ENCODE data around the gene CFI. TPM values are rescaled to one million over a fixed set of nuclear protein-coding genes. Genes with fewer than 3 reads are reported as not detected.

Gene CFI
- total and polyA plus RNA-seq, 7 experiments from 2014 or later, result not detected

DNA sequence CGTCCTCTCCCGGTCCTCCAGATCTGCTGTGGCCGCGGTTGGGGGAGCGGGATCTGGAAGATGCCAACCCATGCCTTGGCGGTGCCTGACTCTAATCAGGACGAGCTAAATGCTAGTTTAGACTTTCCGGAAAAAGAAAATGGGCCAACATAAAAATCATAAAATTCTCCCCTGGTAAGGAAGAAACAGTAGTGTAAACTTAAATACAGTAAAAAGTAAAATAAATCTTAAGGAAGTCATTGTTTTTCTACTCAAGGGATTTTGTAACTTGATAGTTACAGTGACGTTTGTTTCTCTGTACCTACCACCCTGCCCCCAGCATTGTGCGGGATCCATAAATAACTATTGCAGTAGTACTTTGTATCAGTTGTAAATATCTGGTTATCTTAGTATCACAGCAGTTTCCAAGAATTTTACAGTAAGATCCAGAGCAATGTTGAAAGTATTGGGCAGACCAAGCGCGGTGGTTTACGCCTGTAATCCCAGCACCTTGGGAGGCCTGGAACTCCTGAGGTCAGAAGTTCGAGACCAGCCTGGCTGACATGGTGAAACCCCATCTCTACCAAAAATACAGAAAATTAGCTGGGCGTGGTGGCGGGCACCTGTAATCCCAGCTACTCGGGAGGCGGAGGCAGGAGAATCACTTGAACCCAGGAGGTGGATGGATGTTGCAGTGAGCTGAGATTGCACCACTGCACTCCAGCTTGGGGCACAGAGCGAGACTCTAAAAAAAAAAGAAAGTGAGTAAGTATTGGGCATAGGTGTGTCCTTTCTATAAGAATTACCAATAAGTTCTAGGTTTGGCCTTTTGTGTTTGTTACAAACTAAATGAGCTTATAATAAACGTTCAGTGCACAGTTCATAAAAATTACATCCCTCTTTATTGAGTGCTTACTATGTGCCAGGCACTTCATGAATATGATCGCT lies 70.9 kb downstream of the CFI start:
- ChIA-PET POLR2A (interaction anchor here (0.6 to 1.7 kb wide), 8 partner anchors 19 to 1112 kb away, joined by 3 to 7 read pairs (median 4); partner anchors contain the start of genes CASP6, MCUB and SEC24B), CTCF (interaction anchor here (0.6 to 1.5 kb wide), 3 partner anchors 27 to 298 kb away, joined by 3 to 7 read pairs (median 3); partner anchors contain the start of genes CASP6 and SEC24B)
- Histone ChIP-seq H3K9me3 (ENCODE audit: control insufficient read depth in 2 of 3, low read length in 3 of 3) (no peaks in the 10 kb centered on the region), H3K27me3 (ENCODE audit: control insufficient read depth in 2 of 2, insufficient read depth in 2 of 2, low read length in 2 of 2) (no peaks in the 10 kb centered on the region), H3K36me3 (ENCODE audit: control insufficient read depth in 2 of 3, insufficient read depth in 3 of 3, low read length in 3 of 3) (no peaks in the 10 kb centered on the region), H3K27ac (ENCODE audit: low read depth, low read length) (peak overlapping the region; percentile 68), H3K4me3 (ENCODE audit: low read length) (peak overlapping the region; percentile 96), H3K4me1 (ENCODE audit: control insufficient read depth in 2 of 2, insufficient read depth in 2 of 2, low read length in 2 of 2) (peaks cover 10 to 14% of the 10 kb centered on the region in 2 donors)
- Mint-ChIP-seq H3K27ac (peak overlapping the region; percentile 40 to 92 (median 84)), H3K27me3 (peaks cover 0 to 4% (median 0%) of the 10 kb centered on the region in 5 donors), H3K36me3 (peaks cover 0 to 14% (median 12%) of the 10 kb centered on the region in 5 donors), H3K4me1 (peaks cover 12 to 36% (median 28%) of the 10 kb centered on the region in 7 donors), H3K9me3 (no peaks in the 10 kb centered on the region), H3K4me3 (peak overlapping the region; percentile 83 to 96 (median 88))
- ATAC-seq (no peak), DNase-seq (no peak)
- intact Hi-C loops (cut with micrococcal nuclease), result loop anchor here (1.0 kb wide), 4 partner anchors 84 to 298 kb away; partner anchors contain the start of genes GAR1 (in 2 of the 2), SEC24B (in 2 of the 2) and MCUB (in 1 of the 2)

GRCh38 chr4:109729718-109730618 lies 71.8 kb downstream of the CFI start, which contains the start of gene PLA2G12A:
TSS of gene PLA2G12A (minus strand) at chr4:109730070. CDS start at chr4:109729809, 261 bp downstream.
- Histone ChIP-seq H3K27ac (ENCODE audit: low read depth, low read length) (peak within 1 kb of the TSS; percentile 78), H3K9me3 (ENCODE audit: control insufficient read depth in 2 of 3, low read length in 3 of 3) (no peaks in the 10 kb centered on the region), H3K4me1 (ENCODE audit: control insufficient read depth in 2 of 2, insufficient read depth in 2 of 2, low read length in 2 of 2) (peaks cover 10 to 14% of the 10 kb centered on the region in 2 donors), H3K4me3 (ENCODE audit: low read length) (peak within 1 kb of the TSS; percentile 96), H3K36me3 (ENCODE audit: control insufficient read depth in 2 of 3, insufficient read depth in 3 of 3, low read length in 3 of 3) (no peaks in the 10 kb centered on the region), H3K27me3 (ENCODE audit: control insufficient read depth in 2 of 2, insufficient read depth in 2 of 2, low read length in 2 of 2) (no peaks in the 10 kb centered on the region)
- ChIA-PET CTCF (interaction anchor here (0.6 to 1.5 kb wide), 3 partner anchors 26 to 297 kb away, joined by 3 to 7 read pairs (median 3); partner anchors contain the start of genes CASP6 and SEC24B), POLR2A (interaction anchor here (0.6 to 1.7 kb wide), 10 partner anchors 18 to 297 kb away, joined by 3 to 7 read pairs (median 4); partner anchors contain the start of genes CASP6, MCUB and SEC24B)
- ATAC-seq, result peak; percentile 96
- peak; percentile 75 to 91 (median 86) for DNase-seq
- peaks cover 0 to 16% (median 13%) of the 10 kb centered on the region in 5 donors for H3K36me3 Mint-ChIP-seq
- H3K4me3 Mint-ChIP-seq, result peak within 1 kb of the TSS; percentile 88 to 96 (median 92)
- intact Hi-C loops (cut with micrococcal nuclease), result loop anchor here (1.0 to 5.0 kb wide), 8 partner anchors 15 to 1080 kb away; partner anchors contain the start of genes CASP6 (in 2 of the 2), GAR1 (in 2 of the 2), SEC24B (in 2 of the 2) and MCUB (in 1 of the 2)
- peaks cover 0 to 4% (median 0%) of the 10 kb centered on the region in 5 donors for H3K27me3 Mint-ChIP-seq
- H3K27ac Mint-ChIP-seq, result peak within 1 kb of the TSS; percentile 64 to 95 (median 90)
- peaks cover 12 to 39% (median 30%) of the 10 kb centered on the region in 7 donors for H3K4me1 Mint-ChIP-seq
- no peaks in the 10 kb centered on the region for H3K9me3 Mint-ChIP-seq

GRCh38 chr4:109729117-109729717 lies 72.6 kb downstream of the CFI start:
- Mint-ChIP-seq H3K4me1 (peaks cover 15 to 45% (median 35%) of the 10 kb centered on the region in 7 donors), H3K9me3 (no peaks in the 10 kb centered on the region), H3K27ac (peak overlapping the region; percentile 64 to 95 (median 90)), H3K27me3 (peaks cover 0 to 4% (median 0%) of the 10 kb centered on the region in 5 donors), H3K4me3 (peak overlapping the region; percentile 88 to 96 (median 92)), H3K36me3 (peaks cover 0 to 21% (median 17%) of the 10 kb centered on the region in 5 donors)
- DNase-seq, result peak in 1 of 9 donors; percentile 48
- ATAC-seq, result no peak
- ChIA-PET CTCF (interaction anchor here (0.6 kb wide), 1 partner anchor 170 kb away, joined by 3 read pairs; no protein-coding TSS in a partner anchor), POLR2A (interaction anchor here (0.6 to 1.7 kb wide), 4 partner anchors 27 to 296 kb away, joined by 3 to 7 read pairs (median 3); partner anchors contain the start of genes CASP6 and SEC24B)
- H3K36me3 ChIP-seq (ENCODE audit: control insufficient read depth in 2 of 3, insufficient read depth in 3 of 3, low read length in 3 of 3), result no peaks in the 10 kb centered on the region
- H3K4me1 ChIP-seq (ENCODE audit: control insufficient read depth in 2 of 2, insufficient read depth in 2 of 2, low read length in 2 of 2), result peaks cover 10 to 14% of the 10 kb centered on the region in 2 donors
- intact Hi-C loops (cut with micrococcal nuclease), result loop anchor here (1.0 to 5.0 kb wide), 4 partner anchors 14 to 1079 kb away; partner anchors contain the start of genes CASP6 (in 2 of the 2) and OSTC (in 1 of the 2)
- no peaks in the 10 kb centered on the region for H3K27me3 ChIP-seq (ENCODE audit: control insufficient read depth in 2 of 2, insufficient read depth in 2 of 2, low read length in 2 of 2)
- H3K9me3 ChIP-seq (ENCODE audit: control insufficient read depth in 2 of 3, low read length in 3 of 3), result no peaks in the 10 kb centered on the region
- H3K4me3 ChIP-seq (ENCODE audit: low read length), result peak overlapping the region; percentile 83
- peak overlapping the region; percentile 78 for H3K27ac ChIP-seq (ENCODE audit: low read depth, low read length)

- POLR2A ChIA-PET, result no interaction called here
- CTCF ChIA-PET, result interaction anchor here (0.6 kb wide), 1 partner anchor 162 kb away, joined by 3 read pairs; no protein-coding TSS in a partner anchor
- Mint-ChIP-seq H3K27ac (peak overlapping the region in 3 of 9 donors; percentile 35 to 92 (median 53)), H3K36me3 (peaks cover 0 to 22% (median 19%) of the 10 kb centered on the region in 5 donors), H3K9me3 (no peaks in the 10 kb centered on the region), H3K4me1 (peaks cover 15 to 46% (median 36%) of the 10 kb centered on the region in 7 donors), H3K4me3 (peak overlapping the region; percentile 27 to 96 (median 92)), H3K27me3 (peaks cover 0 to 3% (median 0%) of the 10 kb centered on the region in 5 donors)
- ATAC-seq (no peak), DNase-seq (no peak)
- H3K27me3 ChIP-seq (ENCODE audit: control insufficient read depth in 2 of 2, insufficient read depth in 2 of 2, low read length in 2 of 2), result no peaks in the 10 kb centered on the region
- peaks cover 10 to 14% of the 10 kb centered on the region in 2 donors for H3K4me1 ChIP-seq (ENCODE audit: control insufficient read depth in 2 of 2, insufficient read depth in 2 of 2, low read length in 2 of 2)
- intact Hi-C loops (cut with micrococcal nuclease), result loop anchor here in 1 of 2 donors (2.0 to 5.0 kb wide), 2 partner anchors 14 to 36 kb away; no protein-coding TSS in a partner anchor
- no peak overlapping the region for H3K4me3 ChIP-seq (ENCODE audit: low read length)
- H3K27ac ChIP-seq (ENCODE audit: low read depth, low read length), result no peak overlapping the region
- no peaks in the 10 kb centered on the region for H3K9me3 ChIP-seq (ENCODE audit: control insufficient read depth in 2 of 3, low read length in 3 of 3)
- H3K36me3 ChIP-seq (ENCODE audit: control insufficient read depth in 2 of 3, insufficient read depth in 3 of 3, low read length in 3 of 3), result no peaks in the 10 kb centered on the region
Observed at GRCh38 chr4:109728385-109728784, 73.4 kb downstream of the CFI start.

GRCh38 chr4:109723110-109723509 lies 78.7 kb downstream of the CFI start:
- H3K27me3 ChIP-seq (ENCODE audit: control insufficient read depth in 2 of 2, insufficient read depth in 2 of 2, low read length in 2 of 2), result no peaks in the 10 kb centered on the region
- Mint-ChIP-seq H3K27me3 (no peaks in the 10 kb centered on the region), H3K9me3 (peaks cover 0 to 3% (median 0%) of the 10 kb centered on the region in 11 donors), H3K4me3 (no peak overlapping the region), H3K27ac (no peak overlapping the region), H3K36me3 (peaks cover 9 to 35% (median 23%) of the 10 kb centered on the region in 5 donors), H3K4me1 (peaks cover 4 to 45% (median 34%) of the 10 kb centered on the region in 7 donors)
- intact Hi-C loops (cut with micrococcal nuclease), result no loop called here
- CTCF ChIA-PET, result no interaction called here
- ATAC-seq (no peak), DNase-seq (no peak)
- peaks cover 0 to 3% (median 0%) of the 10 kb centered on the region in 3 experiments for H3K36me3 ChIP-seq (ENCODE audit: control insufficient read depth in 2 of 3, insufficient read depth in 3 of 3, low read length in 3 of 3)
- POLR2A ChIA-PET, result interaction anchor here (0.9 kb wide), 1 partner anchor 10 kb away, joined by 3 read pairs; no protein-coding TSS in a partner anchor
- no peak overlapping the region for H3K27ac ChIP-seq (ENCODE audit: low read depth, low read length)
- no peaks in the 10 kb centered on the region for H3K9me3 ChIP-seq (ENCODE audit: control insufficient read depth in 2 of 3, low read length in 3 of 3)
- H3K4me1 ChIP-seq (ENCODE audit: control insufficient read depth in 2 of 2, insufficient read depth in 2 of 2, low read length in 2 of 2), result no peaks in the 10 kb centered on the region
- no peak overlapping the region for H3K4me3 ChIP-seq (ENCODE audit: low read length)
